ENCODE data around the gene HOXC6.

Gene HOXC6

GRCh38 chr12:54022960-54023884, 5.0 kb upstream of the HOXC6 start:
- no peak for TF ChIP-seq CTCF (conservative IDR thresholded peaks at IDR 0.05; ENCODE audit: low read depth)
- no peak for DNase-seq (ENCODE audit: low spot score)
- CTCF ChIA-PET, result interaction anchor here (0.6 to 2.1 kb wide), 3 partner anchors 9 to 193 kb away, joined by 4 to 10 read pairs (median 6); no protein-coding TSS in a partner anchor
- POLR2A ChIA-PET (ENCODE audit: low non-redundant PET), result no interaction called here
- H3K27ac ChIP-seq, result no peak overlapping the region

GRCh38 chr12:54024127-54024526, 4.1 kb upstream of the HOXC6 start:
- no peak for TF ChIP-seq CTCF (conservative IDR thresholded peaks at IDR 0.05; ENCODE audit: low read depth)
- DNase-seq (ENCODE audit: low spot score), result no peak
- POLR2A ChIA-PET (ENCODE audit: low non-redundant PET), result interaction anchor here (0.6 kb wide), 1 partner anchor 358 kb away, joined by 7 read pairs; no protein-coding TSS in a partner anchor
- H3K27ac ChIP-seq, result no peak overlapping the region
- CTCF ChIA-PET, result interaction anchor here (0.5 to 1.9 kb wide), 5 partner anchors 9 to 191 kb away, joined by 3 to 8 read pairs (median 4); partner anchors contain the start of gene HOXC5

DNA sequence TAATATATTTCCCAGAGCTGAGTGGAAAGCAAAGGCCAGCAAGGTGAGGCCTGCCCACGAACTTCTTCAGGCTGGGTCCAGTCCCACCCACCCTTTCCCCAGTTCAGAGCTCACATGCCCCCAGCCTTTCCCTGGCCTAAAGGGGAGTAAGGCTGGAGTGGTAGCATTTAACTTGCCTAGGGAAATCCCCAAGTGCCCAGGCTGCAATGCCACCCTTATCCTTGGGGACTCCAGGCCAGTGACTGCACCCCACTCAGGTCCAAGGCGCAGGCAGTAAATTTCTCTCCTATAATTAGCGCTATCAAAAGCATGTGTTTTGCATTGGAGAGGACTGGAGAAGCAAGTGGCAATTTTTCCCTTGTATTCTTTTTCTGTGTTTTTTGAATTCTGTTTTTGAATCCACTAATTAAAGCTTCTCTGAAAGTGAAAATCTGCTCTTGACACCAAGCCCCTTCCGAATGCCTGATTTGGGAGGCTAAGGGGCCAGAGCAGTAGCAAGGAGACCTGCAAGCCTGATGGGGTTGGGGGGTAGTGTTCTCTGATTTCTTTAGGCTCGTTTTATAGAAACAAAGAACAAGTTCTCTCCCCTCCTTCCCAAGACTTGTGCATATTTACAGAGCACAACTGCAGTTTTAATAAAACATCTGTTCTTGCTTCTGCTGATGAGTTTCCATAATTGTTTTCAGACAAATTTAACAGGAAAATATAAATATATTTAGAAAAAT, 3.5 kb upstream of the HOXC6 start:
- DNase-seq (ENCODE audit: low spot score), result no peak
- POLR2A ChIA-PET (ENCODE audit: low non-redundant PET), result no interaction called here
- H3K27ac ChIP-seq, result no peak overlapping the region
- CTCF ChIA-PET, result interaction anchor here (0.6 to 1.9 kb wide), 6 partner anchors 9 to 234 kb away, joined by 3 to 8 read pairs (median 4); no protein-coding TSS in a partner anchor
- no peak for TF ChIP-seq CTCF (conservative IDR thresholded peaks at IDR 0.05; ENCODE audit: low read depth)

DNA sequence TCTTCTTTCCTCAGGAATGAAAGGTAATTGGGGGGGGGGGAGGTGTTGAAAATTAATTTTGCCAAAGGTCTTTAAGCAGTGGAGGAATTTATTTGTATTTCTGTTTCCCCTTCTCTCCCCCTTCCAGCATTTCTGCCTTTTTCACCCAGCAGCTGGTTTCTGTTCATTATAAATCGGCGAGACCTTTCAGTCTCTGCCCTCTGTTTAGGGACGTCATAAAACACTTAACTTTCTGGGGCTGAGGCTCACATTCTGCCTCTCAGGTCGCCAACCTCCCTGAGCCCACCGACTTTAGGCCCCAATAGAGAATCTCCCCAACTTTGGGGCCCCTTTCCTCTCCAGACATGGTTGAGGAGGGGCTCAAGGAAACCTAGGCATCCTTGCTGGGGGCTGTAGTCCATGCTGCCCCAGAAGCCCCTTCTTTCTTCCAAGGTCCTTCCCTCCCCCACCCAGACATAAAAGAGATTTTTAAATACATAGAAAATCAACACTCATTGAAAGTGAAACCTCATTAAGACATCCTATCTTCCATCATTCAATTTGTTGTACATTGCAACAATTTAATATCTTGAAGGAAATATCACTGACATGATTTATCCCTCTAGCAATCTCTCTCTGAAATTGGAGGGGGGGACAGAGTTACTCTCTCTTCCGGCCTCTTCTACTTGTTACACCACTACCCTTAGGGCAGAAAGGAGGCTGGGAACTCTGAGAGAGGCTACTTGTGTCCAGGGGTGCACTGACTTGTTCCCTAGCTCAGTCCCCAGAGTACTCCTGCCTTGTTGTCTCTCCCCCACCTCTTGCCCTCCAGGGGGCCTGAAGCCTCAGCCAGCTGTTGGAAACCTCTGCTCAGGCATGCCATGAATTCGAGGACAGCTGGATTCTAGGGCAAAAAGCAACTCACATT, 2.5 kb upstream of the HOXC6 start:
- POLR2A ChIA-PET (ENCODE audit: low non-redundant PET), result no interaction called here
- CTCF ChIA-PET, result interaction anchor here (0.6 to 1.9 kb wide), 5 partner anchors 10 to 665 kb away, joined by 3 to 8 read pairs (median 3); no protein-coding TSS in a partner anchor
- no peak for DNase-seq (ENCODE audit: low spot score)
- no peak for TF ChIP-seq CTCF (conservative IDR thresholded peaks at IDR 0.05; ENCODE audit: low read depth)
- H3K27ac ChIP-seq, result no peak overlapping the region

DNA sequence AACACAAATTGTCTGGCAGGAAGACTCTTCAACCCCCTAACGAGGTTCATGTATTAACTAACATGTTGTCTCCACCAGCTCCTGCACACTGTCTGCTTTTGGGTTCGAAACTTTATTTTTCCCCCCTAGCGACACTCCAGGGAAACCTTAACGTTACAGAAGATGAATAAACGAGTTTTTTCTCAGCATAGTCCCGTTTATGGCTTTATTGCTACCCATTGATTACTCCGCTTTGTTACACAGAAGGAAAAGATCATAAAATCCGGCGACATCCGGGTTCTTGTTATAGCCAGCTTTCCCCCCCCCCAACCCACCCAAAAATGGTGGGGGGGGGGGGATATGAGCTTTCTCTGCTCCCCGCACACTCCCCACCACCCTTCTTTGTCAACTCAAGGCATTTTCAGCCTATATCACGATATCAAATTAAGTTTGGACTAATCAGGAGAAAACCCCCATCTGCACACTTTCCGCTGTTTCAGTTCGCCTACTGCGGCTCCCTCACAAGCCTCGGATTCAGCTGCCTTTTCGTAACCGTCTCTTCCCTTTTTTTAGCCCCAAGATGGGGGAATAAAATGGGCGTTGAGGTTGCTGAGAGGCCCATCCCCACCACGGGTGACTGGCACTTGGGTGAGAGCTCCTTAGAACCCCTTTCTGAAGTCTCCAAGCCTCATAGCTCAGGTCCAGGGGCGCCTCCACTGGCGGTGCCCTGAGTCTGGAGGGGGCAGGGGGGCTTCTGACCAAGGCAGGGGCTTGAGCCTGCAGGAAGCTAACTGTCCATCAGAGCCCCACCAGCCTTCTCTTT, 1.4 kb upstream of the HOXC6 start:
- no peak for DNase-seq (ENCODE audit: low spot score)
- no peak for TF ChIP-seq CTCF (conservative IDR thresholded peaks at IDR 0.05; ENCODE audit: low read depth)
- CTCF ChIA-PET, result interaction anchor here (0.5 to 1.8 kb wide), 6 partner anchors 21 to 280 kb away, joined by 3 to 5 read pairs (median 3); partner anchors contain the start of gene HOXC10
- POLR2A ChIA-PET (ENCODE audit: low non-redundant PET), result interaction anchor here (0.5 kb wide), 1 partner anchor 311 kb away, joined by 3 read pairs; no protein-coding TSS in a partner anchor
- no peak overlapping the region for H3K27ac ChIP-seq
